Keratinocyte (primary cell): ENCODE measurements around the gene FOXR2. TPM values are rescaled to one million over a fixed set of nuclear protein-coding genes. Genes with fewer than 3 reads are reported as not detected.

Source experiments
- DNase-seq: peaks from one replicate; pipeline ENCODE4 v3.0.0-alpha.2; 2011; ENCODE audit warnings: low read depth, missing footprints, low spot score
- FAIRE-seq: peaks from 2 replicates; lab custom pipeline; 2011; peaks lifted over from hg19 to GRCh38; lab: Jason Lieb, UNC
- H2AFZ ChIP-seq: 2 replicates; pipeline ENCODE4 v1.6.0; 2012; ENCODE audit warnings: low read length, control low read depth, inconsistent platforms; ENCODE audit not compliant: control insufficient read depth
- H3K27ac ChIP-seq: 2 replicates; pipeline ENCODE4 v1.5.1; 2011; ENCODE audit warnings: low read length; ENCODE audit not compliant: control insufficient read depth, insufficient read depth
- H3K27me3 ChIP-seq: 3 replicates; pipeline ENCODE4 v1.6.0; 2011; ENCODE audit warnings: low read length; ENCODE audit not compliant: control insufficient read depth, insufficient read depth; ENCODE audit errors: extremely low read depth
- H3K36me3 ChIP-seq, 2 experiments: 2 replicates in 1 of 2; 3 replicates in 1 of 2; pipeline ENCODE4 v1.5.1; 2011; ENCODE audit warnings: low read length in 2 of 2, mild to moderate bottlenecking in 1 of 2; ENCODE audit not compliant: control insufficient read depth in 2 of 2, insufficient read depth in 2 of 2; ENCODE audit errors: extremely low read depth in 1 of 2
- H3K4me1 ChIP-seq: 3 replicates; pipeline ENCODE4 v1.5.1; 2011; ENCODE audit warnings: low read length; ENCODE audit not compliant: control insufficient read depth, insufficient read depth; ENCODE audit errors: extremely low read depth
- H3K4me2 ChIP-seq: 3 replicates; pipeline ENCODE4 v1.6.0; 2011; ENCODE audit warnings: low read depth, low read length; ENCODE audit not compliant: control insufficient read depth, insufficient read depth; ENCODE audit errors: extremely low read depth
- H3K4me3 ChIP-seq, 3 experiments: fragments of 200-600 bp in 1 of 3; sonication (generic) in 1 of 3; 2 replicates in 2 of 3; 3 replicates in 1 of 3; pipeline ENCODE4 v1.5.1; 2011 to 2016; ENCODE audit warnings: low read length in 3 of 3, mild to moderate bottlenecking in 3 of 3, control low read depth in 2 of 3, inconsistent platforms in 1 of 3, low read depth in 1 of 3, mixed read lengths in 1 of 3, mixed run types in 1 of 3, moderate library complexity in 1 of 3; ENCODE audit not compliant: control insufficient read depth in 2 of 3, insufficient read depth in 2 of 3; ENCODE audit errors: extremely low read depth in 1 of 3
- H3K79me2 ChIP-seq: 2 replicates; pipeline ENCODE4 v1.6.0; 2012; ENCODE audit warnings: low read length; ENCODE audit not compliant: control insufficient read depth, insufficient read depth
- H3K9ac ChIP-seq: 3 replicates; pipeline ENCODE4 v1.6.0; 2011; ENCODE audit warnings: low read length; ENCODE audit not compliant: control insufficient read depth, insufficient read depth; ENCODE audit errors: extremely low read depth
- H3K9me1 ChIP-seq: 3 replicates; pipeline ENCODE4 v1.6.0; 2011; ENCODE audit warnings: low read length; ENCODE audit not compliant: control insufficient read depth, insufficient read depth; ENCODE audit errors: extremely low read depth
- H3K9me3 ChIP-seq: 2 replicates; pipeline ENCODE4 v1.5.1; 2012; ENCODE audit warnings: low read depth, low read length; ENCODE audit not compliant: control insufficient read depth
- H4K20me1 ChIP-seq: 3 replicates; pipeline ENCODE4 v1.6.0; 2011; ENCODE audit warnings: low read length; ENCODE audit not compliant: control insufficient read depth, insufficient read depth; ENCODE audit errors: extremely low read depth
- EZH2 ChIP-seq: IDR thresholded peaks from one replicate; pipeline ENCODE4 v1.6.1; 2012; ENCODE audit warnings: inconsistent platforms, mild to moderate bottlenecking, low read length, moderate library complexity
- dilution Hi-C: fragments of 300-500 bp; cut with MboI; formaldehyde crosslinking; loops from one replicate; pipeline ENCODE4 v1.7.0; 2020; ENCODE audit warnings: low sequenced_read_pairs; ENCODE audit not compliant: extremely low pct_ligation_motif_present
- polyA plus RNA-seq, 5 experiments: library from polyadenylated mRNA; depleted of rRNA in 3 of 5; stranded (reverse) in 3 of 5; stranded (forward) in 1 of 5; unstranded in 1 of 5; fragments of >200 nt; gene quantifications; 1 replicate in 1 of 5; 2 replicates in 3 of 5; 3 replicates in 1 of 5; pipeline versions ENCODE4 v1.2.1 to v1.2.3, GENCODE V29; 2011 to 2012; ENCODE audit warnings: missing spikeins in 2 of 5, low read depth in 1 of 5, low replicate concordance in 1 of 5
- TF ChIP-seq, protein P1 (sequence below), 3 experiments: IDR thresholded peaks in 1 of 3; conservative IDR thresholded peaks in 1 of 3; optimal IDR thresholded peaks in 1 of 3; 2 replicates in 2 of 3; 3 replicates in 1 of 3; pipeline versions ENCODE3 to v1.5.1; 2011; ENCODE audit warnings: low read length in 3 of 3, mild to moderate bottlenecking in 3 of 3, moderate library complexity in 2 of 3, control low read depth in 1 of 3, inconsistent platforms in 1 of 3; ENCODE audit not compliant: insufficient read depth in 2 of 3; ENCODE audit errors: extremely low read depth in 1 of 3

FOXR2 gene
- polyA plus RNA-seq, 1 donor (not counting 4 experiments of a cell fraction or from before 2014, with no cell fraction given) = not detected

- H3K9ac ChIP-seq = no peak overlapping the region
Measured at GRCh38 chrX:55640854-55641253, 17.7 kb downstream of the FOXR2 start.

DNA sequence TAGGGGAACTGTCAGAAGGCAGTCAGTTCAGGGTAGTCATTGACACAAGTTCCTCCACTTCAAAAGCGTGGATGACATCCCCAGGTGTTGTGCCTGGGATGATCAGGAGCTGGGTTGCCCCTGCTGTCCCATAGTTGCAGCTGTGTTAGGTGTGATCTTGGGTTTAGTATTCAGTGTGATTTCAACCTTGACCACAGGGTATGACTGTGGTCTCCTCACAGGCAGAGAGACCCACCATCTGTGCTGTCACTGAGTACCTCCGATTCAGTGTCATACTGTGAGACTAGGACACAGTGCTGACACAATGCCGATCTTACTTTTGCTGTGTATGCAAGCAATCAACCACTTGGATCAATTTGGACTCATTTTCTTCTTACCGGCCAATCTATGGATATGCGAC lies 25.2 kb downstream of the FOXR2 start:
- Histone ChIP-seq H3K4me1 (no peaks in the 10 kb centered on the region), H3K36me3 (no peaks in the 10 kb centered on the region), H3K79me2 (no peaks in the 10 kb centered on the region), H2AFZ (no peak overlapping the region), H3K9me3 (no peaks in the 10 kb centered on the region), H3K9ac (no peak overlapping the region), H3K27ac (no peak overlapping the region), H3K4me3 (no peak overlapping the region), H3K4me2 (no peak overlapping the region), H3K9me1 (no peaks in the 10 kb centered on the region), H4K20me1 (no peaks in the 10 kb centered on the region), H3K27me3 (no peaks in the 10 kb centered on the region)
- TF ChIP-seq EZH2 = no peak
- TF ChIP-seq, protein P1, sequence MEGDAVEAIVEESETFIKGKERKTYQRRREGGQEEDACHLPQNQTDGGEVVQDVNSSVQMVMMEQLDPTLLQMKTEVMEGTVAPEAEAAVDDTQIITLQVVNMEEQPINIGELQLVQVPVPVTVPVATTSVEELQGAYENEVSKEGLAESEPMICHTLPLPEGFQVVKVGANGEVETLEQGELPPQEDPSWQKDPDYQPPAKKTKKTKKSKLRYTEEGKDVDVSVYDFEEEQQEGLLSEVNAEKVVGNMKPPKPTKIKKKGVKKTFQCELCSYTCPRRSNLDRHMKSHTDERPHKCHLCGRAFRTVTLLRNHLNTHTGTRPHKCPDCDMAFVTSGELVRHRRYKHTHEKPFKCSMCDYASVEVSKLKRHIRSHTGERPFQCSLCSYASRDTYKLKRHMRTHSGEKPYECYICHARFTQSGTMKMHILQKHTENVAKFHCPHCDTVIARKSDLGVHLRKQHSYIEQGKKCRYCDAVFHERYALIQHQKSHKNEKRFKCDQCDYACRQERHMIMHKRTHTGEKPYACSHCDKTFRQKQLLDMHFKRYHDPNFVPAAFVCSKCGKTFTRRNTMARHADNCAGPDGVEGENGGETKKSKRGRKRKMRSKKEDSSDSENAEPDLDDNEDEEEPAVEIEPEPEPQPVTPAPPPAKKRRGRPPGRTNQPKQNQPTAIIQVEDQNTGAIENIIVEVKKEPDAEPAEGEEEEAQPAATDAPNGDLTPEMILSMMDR (optimal IDR thresholded peaks at IDR 0.05 in 1 of 3, IDR thresholded peaks at IDR 0.05 in 1 of 3, conservative IDR thresholded peaks at IDR 0.05 in 1 of 3; ENCODE audit: extremely low read depth in 1 of 3, insufficient read depth in 2 of 3, low read length in 3 of 3) = no peak
- no peak for DNase-seq
- no peak for FAIRE-seq
- dilution Hi-C loops = no loop called here

More at GRCh38 chrX:55640854-55641253, 17.7 kb downstream of the FOXR2 start:
- FAIRE-seq = no peak
- H3K4me3 ChIP-seq = no peak overlapping the region
- H3K4me2 ChIP-seq = no peak overlapping the region
- H2AFZ ChIP-seq = no peak overlapping the region
- no peaks in the 10 kb centered on the region for H3K9me1 ChIP-seq
- no peak for DNase-seq
- H3K4me1 ChIP-seq = no peaks in the 10 kb centered on the region
- TF ChIP-seq, protein P1 (optimal IDR thresholded peaks at IDR 0.05 in 1 of 3, IDR thresholded peaks at IDR 0.05 in 1 of 3, conservative IDR thresholded peaks at IDR 0.05 in 1 of 3; ENCODE audit: extremely low read depth in 1 of 3, insufficient read depth in 2 of 3, low read length in 3 of 3) = no peak
- TF ChIP-seq EZH2 = no peak
- dilution Hi-C loops = no loop called here
- no peaks in the 10 kb centered on the region for H3K36me3 ChIP-seq
- H4K20me1 ChIP-seq = no peaks in the 10 kb centered on the region
- H3K9me3 ChIP-seq = peaks cover 2% of the 10 kb centered on the region
- H3K27ac ChIP-seq = no peak overlapping the region
- no peaks in the 10 kb centered on the region for H3K27me3 ChIP-seq
- no peaks in the 10 kb centered on the region for H3K79me2 ChIP-seq
